ENCODE results near the gene SERHL2. TPM values are rescaled to one million over a fixed set of nuclear protein-coding genes. Genes with fewer than 3 reads are reported as not detected.
"Not testable (repeated sequence)": the region's sequence is repeated elsewhere in the genome, so short reads cannot be mapped to it uniquely, and the experiment has no call there.

Gene SERHL2
- total and polyA plus RNA-seq, 12 donors = 1.1 to 11.6 (median 5.6) TPM

DNA sequence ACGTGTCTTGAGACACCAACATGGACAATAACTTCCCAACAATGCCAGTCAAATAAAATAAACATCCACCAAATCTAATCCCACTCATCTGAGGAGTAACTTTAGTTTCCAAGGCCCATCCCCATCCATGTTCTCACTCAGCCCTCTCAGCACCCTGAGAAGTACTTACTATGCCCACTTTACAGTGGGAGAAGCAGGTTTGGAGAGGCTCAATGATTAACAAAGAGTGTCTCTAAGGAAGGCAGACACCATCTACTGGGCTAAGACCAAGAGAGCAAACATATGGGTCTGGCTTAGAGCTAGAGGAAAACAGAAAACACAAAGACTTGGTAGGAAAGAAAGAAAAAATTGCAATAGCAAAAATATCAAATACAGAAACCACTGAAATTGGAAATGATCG is 49.7 kb downstream of the SERHL2 start:
- Histone ChIP-seq H3K9me3 (replicated peaks in 1 of 3) (no peaks in the 10 kb centered on the region), H3K4me3 (no peak overlapping the region), H3K36me3 (replicated peaks in 1 of 2) (peaks cover 0 to 43% of the 10 kb centered on the region in 2 donors), H3K27ac (peak overlapping the region in 1 of 5 donors; percentile 11), H3K27me3 (no peaks in the 10 kb centered on the region), H3K4me1 (replicated peaks in 1 of 2) (peaks cover 11 to 37% of the 10 kb centered on the region in 2 donors)
- 92 to 97% (median 95%) methylated on average over 2 of the region's 2 CpGs for WGBS, 4 donors
- intact Hi-C loops (cut with DNase I) = no loop called here
- DNase-seq = no peak
- TF ChIP-seq POLR2A (IDR thresholded peaks at IDR 0.05) = no peak
- TF ChIP-seq, protein P1, sequence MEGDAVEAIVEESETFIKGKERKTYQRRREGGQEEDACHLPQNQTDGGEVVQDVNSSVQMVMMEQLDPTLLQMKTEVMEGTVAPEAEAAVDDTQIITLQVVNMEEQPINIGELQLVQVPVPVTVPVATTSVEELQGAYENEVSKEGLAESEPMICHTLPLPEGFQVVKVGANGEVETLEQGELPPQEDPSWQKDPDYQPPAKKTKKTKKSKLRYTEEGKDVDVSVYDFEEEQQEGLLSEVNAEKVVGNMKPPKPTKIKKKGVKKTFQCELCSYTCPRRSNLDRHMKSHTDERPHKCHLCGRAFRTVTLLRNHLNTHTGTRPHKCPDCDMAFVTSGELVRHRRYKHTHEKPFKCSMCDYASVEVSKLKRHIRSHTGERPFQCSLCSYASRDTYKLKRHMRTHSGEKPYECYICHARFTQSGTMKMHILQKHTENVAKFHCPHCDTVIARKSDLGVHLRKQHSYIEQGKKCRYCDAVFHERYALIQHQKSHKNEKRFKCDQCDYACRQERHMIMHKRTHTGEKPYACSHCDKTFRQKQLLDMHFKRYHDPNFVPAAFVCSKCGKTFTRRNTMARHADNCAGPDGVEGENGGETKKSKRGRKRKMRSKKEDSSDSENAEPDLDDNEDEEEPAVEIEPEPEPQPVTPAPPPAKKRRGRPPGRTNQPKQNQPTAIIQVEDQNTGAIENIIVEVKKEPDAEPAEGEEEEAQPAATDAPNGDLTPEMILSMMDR (IDR thresholded peaks at IDR 0.05) = no peak

DNA sequence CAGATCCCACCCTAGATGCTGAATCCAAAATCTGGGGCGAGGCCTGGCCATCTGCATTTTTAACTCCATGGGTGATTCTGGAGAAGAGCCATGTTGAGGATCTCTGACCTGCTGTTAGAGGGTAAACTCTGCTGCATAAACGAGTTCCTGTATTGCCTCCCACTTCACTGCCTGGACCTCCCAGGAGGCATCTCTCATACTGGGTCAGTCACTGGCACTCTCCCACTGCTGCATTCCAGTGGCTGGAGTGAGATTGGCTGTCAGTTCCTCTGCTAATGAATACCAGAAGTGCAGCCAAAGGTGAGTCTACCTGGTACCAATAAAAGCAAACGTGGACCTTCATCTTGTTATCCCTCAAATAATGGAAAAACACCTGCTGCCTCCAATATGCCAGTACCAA is 50.6 kb downstream of the SERHL2 start:
- no peaks in the 10 kb centered on the region for H3K27me3 ChIP-seq
- H3K36me3 ChIP-seq (replicated peaks in 1 of 2) = peaks cover 0 to 33% of the 10 kb centered on the region in 2 donors
- TF ChIP-seq, protein P1 (IDR thresholded peaks at IDR 0.05) = no peak
- no peak for TF ChIP-seq POLR2A (IDR thresholded peaks at IDR 0.05)
- no peaks in the 10 kb centered on the region for H3K9me3 ChIP-seq (replicated peaks in 1 of 3)
- 61 to 94% (median 76%) methylated on average over 2 to 3 of the region's 3 CpGs for WGBS, 4 donors
- no peak overlapping the region for H3K4me3 ChIP-seq
- DNase-seq = no peak
- H3K4me1 ChIP-seq (replicated peaks in 1 of 2) = peaks cover 18 to 46% of the 10 kb centered on the region in 2 donors
- H3K27ac ChIP-seq = peak overlapping the region in 1 of 5 donors; percentile 48
- intact Hi-C loops (cut with DNase I) = no loop called here

DNA sequence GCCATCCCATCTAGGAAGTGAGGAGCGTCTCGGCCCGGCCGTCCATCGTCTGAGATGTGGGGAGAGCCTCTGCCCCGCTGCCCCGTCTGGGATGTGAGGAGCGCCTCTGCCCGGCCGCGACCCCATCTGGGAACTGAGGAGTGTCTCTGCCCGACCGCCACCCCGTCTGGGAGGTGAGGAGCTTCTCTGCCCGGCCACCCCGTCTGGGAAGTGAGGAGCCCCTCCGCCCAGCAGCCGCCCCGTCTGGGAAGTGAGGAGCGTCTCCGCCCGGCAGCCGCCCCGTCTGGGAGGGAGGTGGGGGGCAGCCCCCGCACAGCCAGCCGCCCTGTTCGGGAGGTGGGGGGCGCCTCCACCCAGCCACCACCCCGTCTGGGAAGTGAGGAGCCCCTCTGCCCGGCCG is 53.9 kb downstream of the SERHL2 start:
- H3K9me3 ChIP-seq (replicated peaks in 1 of 3); DNase-seq; H3K27me3 ChIP-seq; H3K4me3 ChIP-seq; H3K27ac ChIP-seq; H3K36me3 ChIP-seq (replicated peaks in 1 of 2); intact Hi-C loops (cut with DNase I): not testable (repeated sequence)
- WGBS, 4 donors = 79 to 96% (median 93%) methylated on average over 9 to 31 of the region's 31 CpGs
- peaks cover 50 to 71% of the 10 kb centered on the region in 2 donors for H3K4me1 ChIP-seq (replicated peaks in 1 of 2)

DNA sequence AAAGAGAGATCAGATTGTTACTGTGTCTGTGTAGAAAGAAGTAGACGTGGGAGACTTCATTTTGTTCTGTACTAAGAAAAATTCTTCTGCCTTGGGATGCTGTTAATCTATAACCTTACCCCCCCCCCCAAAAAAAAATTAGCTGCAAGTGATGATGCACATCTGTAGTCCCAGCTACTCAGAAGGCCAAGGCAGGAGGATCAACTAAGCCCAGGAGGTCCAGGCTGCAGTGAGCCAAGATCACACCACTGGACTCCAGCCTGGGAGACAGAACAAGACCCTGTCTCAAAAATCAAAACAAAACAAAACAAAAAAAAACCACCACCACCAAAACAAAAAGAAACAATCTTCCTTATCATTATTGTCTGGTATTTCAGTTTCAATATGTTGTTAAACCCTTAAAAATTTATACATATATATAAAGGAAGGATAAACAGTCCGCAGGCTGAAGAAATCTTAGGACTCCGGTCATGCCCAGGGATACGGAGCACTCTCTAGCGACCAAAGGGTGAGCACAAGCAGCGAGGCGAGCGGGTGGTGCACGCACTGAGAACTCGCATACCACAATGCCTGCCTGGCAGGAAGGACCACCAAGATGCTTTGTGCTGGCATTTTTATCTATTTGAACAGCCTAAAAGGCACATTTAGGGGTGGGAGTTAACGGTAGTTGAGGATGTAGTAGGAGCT is 54.5 kb downstream of the SERHL2 start:
- H3K27ac ChIP-seq = peak overlapping the region in 3 of 5 donors; percentile 15 to 68 (median 67)
- H3K27me3 ChIP-seq = no peaks in the 10 kb centered on the region
- DNase-seq = no peak
- no peak overlapping the region for H3K4me3 ChIP-seq
- H3K9me3 ChIP-seq (replicated peaks in 1 of 3) = no peaks in the 10 kb centered on the region
- peaks cover 57 to 77% of the 10 kb centered on the region in 2 donors for H3K4me1 ChIP-seq (replicated peaks in 1 of 2)
- 71 to 80% (median 75%) methylated on average over 10 to 11 of the region's 11 CpGs for WGBS, 4 donors
- no peaks in the 10 kb centered on the region for H3K36me3 ChIP-seq (replicated peaks in 1 of 2)
- TF ChIP-seq POLR2A (IDR thresholded peaks at IDR 0.05) = no peak
- TF ChIP-seq, protein P1 (IDR thresholded peaks at IDR 0.05) = no peak
- intact Hi-C loops (cut with DNase I) = no loop called here
